ENCODE results near the gene KCNJ4.
A peak's percentile ranks its signal among the peaks of the same experiment; 100 is the strongest.

The KCNJ4 gene

DNA sequence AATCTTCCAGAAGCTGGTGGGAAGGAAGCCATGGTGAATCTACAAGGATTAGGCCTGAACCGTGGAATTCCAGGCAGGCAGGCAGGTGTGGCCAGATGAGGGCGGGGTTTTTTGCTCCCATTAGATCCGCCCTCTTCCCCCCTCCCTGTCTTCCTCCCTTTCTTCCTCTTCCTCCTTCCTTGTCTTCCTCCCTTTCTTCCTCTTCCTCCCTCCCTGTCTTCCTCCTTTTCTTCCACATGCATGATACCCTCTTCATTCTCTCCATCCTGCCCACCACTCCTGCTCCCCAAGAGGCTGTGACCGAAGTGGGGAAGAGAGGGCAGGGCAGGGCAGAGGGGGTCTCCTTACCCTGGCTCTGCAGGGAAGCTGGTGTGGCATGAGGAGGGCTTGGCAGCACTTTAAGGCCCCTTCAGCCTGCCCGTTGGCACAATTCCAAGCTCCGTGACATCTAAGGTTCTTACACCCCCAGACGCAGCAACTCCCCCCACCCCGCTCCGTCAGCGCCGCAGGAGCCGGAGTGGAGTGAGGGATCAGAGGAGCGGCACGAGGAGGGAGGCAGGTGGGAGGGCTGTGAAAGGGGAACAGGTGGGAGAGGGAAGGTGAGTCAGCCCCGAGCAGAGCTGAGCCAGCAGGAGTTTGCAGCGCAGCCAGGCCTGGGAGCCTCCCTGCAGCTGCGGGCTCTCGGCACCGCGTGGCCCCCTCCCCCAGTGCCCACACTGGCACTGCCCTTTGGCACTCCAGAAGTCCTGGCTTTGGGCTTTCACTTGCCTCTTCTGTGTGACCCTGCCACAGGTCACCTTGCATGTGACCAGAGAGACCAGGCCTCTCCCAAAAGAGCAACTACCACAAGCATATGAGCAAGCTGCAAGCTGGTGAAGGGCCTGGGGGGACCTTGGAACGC lies 32.1 kb downstream of the KCNJ4 start:
- Histone ChIP-seq H3K9me3 (ENCODE audit: control insufficient read depth, insufficient read depth, low read length) (no peaks in the 10 kb centered on the region), H3K9ac (ENCODE audit: low read depth, low read length) (peak overlapping the region; percentile 32; the same call in 1 of the 2 replicates), H3K36me3 (ENCODE audit: insufficient read depth, low read length) (no peaks in the 10 kb centered on the region), H3K4me1 (ENCODE audit: insufficient read depth, low read length) (peaks cover 24% of the 10 kb centered on the region)

DNA sequence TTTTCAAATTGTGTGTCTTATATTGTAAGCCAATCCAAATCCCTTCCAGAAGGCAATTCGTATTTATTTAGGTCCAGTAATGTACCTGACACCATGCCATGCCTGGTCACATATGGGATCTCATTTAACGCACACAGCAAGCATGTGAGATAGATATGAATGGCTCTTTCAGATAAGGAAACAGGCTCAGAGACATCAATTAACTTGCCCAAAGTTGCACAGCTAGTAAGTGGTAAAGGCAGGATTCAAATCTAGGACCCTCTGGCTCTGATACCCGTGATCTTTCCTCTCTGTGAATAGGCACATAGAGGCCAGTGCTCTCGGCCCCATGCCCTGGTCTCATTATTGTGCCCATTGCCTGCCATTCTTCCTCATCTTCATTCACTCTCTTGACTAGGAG lies 34.3 kb downstream of the KCNJ4 start:
- no peaks in the 10 kb centered on the region for H3K36me3 ChIP-seq (ENCODE audit: insufficient read depth, low read length)
- no peak overlapping the region for H3K9ac ChIP-seq (ENCODE audit: low read depth, low read length)
- H3K4me1 ChIP-seq (ENCODE audit: insufficient read depth, low read length), result peaks cover 24% of the 10 kb centered on the region
- no peaks in the 10 kb centered on the region for H3K9me3 ChIP-seq (ENCODE audit: control insufficient read depth, insufficient read depth, low read length)

DNA sequence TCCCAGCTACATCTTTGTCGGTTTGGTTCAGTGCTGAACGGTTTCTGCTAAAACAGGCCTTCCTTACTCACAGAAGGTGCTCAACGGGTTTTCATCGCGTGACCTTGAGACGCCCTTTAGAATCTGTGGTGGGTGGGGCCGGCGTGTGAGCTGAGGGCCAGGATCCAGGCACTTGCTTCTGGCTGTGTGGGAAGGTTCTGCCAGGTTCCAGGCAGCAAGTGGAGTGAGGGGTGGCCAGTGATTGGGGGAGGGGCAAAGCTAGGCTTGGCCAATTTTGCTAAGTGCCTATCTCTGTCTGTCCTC lies 35.2 kb downstream of the KCNJ4 start:
- peaks cover 24% of the 10 kb centered on the region for H3K4me1 ChIP-seq (ENCODE audit: insufficient read depth, low read length)
- H3K9ac ChIP-seq (ENCODE audit: low read depth, low read length), result no peak overlapping the region
- H3K36me3 ChIP-seq (ENCODE audit: insufficient read depth, low read length), result no peaks in the 10 kb centered on the region
- no peaks in the 10 kb centered on the region for H3K9me3 ChIP-seq (ENCODE audit: control insufficient read depth, insufficient read depth, low read length)

DNA sequence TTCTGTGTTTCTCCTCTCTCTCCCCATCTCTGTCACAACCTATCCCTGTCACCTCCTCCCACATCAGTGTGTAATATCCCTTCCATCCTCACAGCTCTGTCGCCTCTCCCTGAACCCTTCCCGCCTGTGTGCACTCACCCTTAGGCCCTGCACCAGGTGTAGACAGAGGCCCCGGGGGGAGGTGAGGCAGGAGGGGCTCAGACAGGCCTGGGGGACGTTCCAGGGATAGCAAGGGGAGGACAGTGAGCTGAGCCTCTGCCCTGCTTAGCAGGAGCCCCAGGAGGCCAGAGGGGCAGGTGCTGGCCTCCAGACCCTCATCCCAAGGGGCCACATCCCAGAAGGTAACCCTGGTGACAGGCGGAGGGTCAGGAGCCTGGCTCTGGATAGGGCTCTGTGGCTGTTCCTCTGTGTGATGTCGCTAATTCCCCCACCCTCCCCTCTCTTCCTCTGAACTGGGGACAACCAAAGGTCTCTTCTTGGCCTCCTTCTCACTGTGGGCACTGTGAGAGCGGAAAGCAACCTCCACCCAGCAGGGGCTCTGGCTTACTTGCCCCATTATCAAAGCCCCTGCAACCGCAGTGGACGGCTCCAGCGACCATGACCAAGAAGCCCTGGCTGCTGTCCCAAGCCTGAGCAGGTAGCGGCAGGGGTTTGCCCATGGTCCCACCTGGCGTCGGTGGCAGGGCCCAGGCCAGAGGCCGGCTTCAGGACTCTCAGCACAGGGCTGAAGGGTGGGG lies 35.7 kb downstream of the KCNJ4 start:
- Histone ChIP-seq H3K4me1 (ENCODE audit: insufficient read depth, low read length) (peaks cover 19% of the 10 kb centered on the region), H3K9ac (ENCODE audit: low read depth, low read length) (no peak overlapping the region), H3K36me3 (ENCODE audit: insufficient read depth, low read length) (no peaks in the 10 kb centered on the region), H3K9me3 (ENCODE audit: control insufficient read depth, insufficient read depth, low read length) (no peaks in the 10 kb centered on the region)

DNA sequence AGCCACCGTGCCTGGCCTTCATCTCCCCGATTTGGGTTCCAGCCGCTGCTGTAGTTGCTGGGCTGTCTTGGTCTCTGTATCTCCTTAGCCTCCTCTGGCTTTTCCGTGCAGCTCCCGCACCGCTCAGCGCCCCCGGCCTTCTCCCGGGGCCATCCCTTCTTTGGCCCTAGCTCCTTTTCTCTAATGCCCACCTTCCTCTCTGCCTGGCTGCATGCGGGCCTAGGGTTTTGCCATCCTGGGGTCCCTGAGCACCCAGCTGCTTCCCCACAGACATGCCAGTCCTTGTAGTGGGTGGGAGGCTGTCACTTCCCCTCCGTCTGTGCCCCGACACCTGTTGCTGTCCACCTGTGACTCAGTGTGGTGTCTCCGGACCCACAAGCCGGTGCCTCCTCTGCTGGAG lies 36.4 kb downstream of the KCNJ4 start:
- H3K9me3 ChIP-seq (ENCODE audit: control insufficient read depth, insufficient read depth, low read length), result no peaks in the 10 kb centered on the region
- H3K36me3 ChIP-seq (ENCODE audit: insufficient read depth, low read length), result no peaks in the 10 kb centered on the region
- H3K4me1 ChIP-seq (ENCODE audit: insufficient read depth, low read length), result peaks cover 12% of the 10 kb centered on the region
- no peak overlapping the region for H3K9ac ChIP-seq (ENCODE audit: low read depth, low read length)

DNA sequence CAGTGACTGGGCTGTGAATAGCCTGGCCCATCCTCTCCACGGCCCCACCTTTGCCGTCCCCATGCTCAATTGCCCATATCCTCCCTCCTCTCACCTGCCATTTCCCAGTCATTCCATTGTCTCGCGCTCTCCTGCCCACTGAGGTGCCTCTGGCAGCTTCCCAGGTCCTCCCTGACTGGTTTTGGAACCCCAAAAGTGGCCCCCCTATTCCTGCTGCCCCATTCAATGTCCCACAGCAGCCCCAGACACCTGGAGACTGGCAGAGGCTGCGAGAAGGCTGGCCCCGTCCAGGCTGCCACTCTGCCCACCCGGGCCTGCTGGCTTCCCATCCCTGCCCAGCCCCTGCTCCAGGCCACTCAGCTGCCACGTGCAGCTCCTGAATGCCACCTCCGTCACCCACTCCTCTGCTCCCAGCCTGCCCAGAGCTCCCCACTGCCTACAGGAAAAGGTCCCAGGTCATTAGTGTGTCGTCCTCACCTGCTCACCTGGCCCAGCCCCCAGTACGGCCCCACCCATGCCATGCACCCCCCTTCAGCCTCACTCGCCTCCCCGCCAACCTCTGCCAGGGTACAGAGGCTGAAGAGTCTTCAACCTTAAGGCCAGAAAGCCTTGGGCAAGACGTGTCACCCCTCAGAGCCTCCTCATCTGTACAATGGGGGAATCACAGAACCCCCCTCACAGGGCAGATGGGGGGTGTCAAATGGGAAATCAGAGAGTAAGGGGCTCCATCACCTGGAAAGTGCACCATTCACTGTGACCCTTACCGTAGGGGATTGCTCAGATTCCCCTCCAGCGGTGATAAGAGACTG lies 37.5 kb downstream of the KCNJ4 start:
- Histone ChIP-seq H3K9ac (ENCODE audit: low read depth, low read length) (no peak overlapping the region), H3K36me3 (ENCODE audit: insufficient read depth, low read length) (no peaks in the 10 kb centered on the region), H3K4me1 (ENCODE audit: insufficient read depth, low read length) (peaks cover 4% of the 10 kb centered on the region; the same call in 1 of the 2 replicates), H3K9me3 (ENCODE audit: control insufficient read depth, insufficient read depth, low read length) (no peaks in the 10 kb centered on the region)

DNA sequence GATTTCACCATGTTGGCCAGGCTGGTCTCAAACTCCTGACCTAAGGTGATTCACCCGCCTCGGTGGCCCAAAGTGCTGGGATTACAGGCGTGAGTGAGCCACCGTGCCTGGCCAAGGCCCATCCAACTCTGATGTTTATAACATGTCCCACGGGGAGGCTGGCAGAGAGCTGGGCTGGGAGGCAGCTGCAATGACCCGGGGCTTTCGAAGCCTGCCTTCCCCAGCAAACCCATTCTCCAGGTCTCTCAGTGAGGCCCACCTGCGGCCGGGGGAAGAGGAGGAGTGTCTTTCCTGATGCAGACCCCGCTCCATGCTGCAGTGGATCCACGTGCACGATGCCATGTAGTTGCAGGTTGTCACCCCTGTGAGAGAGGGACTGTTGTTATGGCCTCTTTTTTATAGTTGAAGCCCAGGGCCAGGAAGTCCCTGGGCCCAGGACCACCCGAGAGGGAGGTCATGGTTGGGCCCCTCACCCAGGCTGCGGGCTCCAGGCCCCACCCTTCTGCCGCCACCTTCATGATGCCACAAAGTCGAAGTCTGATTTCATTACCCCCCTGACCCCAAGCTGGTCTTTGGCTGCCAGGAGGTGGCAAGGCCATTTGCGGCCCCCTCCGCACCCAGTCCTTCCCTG lies 38.3 kb downstream of the KCNJ4 start:
- H3K4me1 ChIP-seq (ENCODE audit: insufficient read depth, low read length), result peaks cover 4% of the 10 kb centered on the region; the same call in 1 of the 2 replicates
- no peaks in the 10 kb centered on the region for H3K36me3 ChIP-seq (ENCODE audit: insufficient read depth, low read length)
- no peaks in the 10 kb centered on the region for H3K9me3 ChIP-seq (ENCODE audit: control insufficient read depth, insufficient read depth, low read length)
- H3K9ac ChIP-seq (ENCODE audit: low read depth, low read length), result no peak overlapping the region

DNA sequence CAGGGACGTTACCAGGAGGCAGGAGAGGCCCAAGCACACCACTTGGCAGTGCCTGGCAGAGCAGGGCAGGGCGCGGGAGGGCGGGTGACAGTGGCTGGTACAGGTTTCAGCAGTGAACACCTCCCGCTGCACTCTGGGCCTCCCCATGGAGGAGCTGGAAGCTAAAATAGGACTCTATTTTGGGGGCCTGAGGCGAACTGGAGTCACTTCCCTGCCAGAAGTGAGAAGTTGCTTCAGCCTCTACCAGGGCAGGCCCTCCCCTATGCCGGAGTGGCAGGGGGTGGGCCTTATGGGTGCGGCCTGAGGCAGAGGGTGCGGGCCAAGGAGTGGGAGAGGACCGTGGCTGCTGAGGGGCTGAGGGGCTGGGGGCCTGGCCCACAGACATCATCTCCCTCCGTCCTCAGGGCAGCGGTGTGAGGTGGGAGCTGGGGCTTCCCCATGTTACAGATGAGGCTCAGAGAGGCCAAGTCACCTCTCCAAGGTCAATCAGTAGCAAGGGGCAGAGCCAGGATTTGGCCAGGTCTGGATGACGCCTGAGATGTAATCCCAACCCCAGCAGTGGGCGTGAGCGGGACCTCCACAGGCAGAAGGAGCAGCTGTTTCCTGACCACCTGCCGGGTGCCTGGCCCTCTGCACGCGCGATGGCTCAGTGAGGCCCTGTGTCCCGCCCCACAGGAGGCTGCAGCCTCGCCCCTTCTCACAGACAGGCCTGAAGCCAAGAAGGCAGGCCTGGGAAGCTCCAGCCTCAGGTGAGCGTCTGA lies 39.3 kb downstream of the KCNJ4 start:
- no peaks in the 10 kb centered on the region for H3K36me3 ChIP-seq (ENCODE audit: insufficient read depth, low read length)
- H3K9ac ChIP-seq (ENCODE audit: low read depth, low read length), result no peak overlapping the region
- H3K4me1 ChIP-seq (ENCODE audit: insufficient read depth, low read length), result peaks cover 4% of the 10 kb centered on the region; the same call in 1 of the 2 replicates
- no peaks in the 10 kb centered on the region for H3K9me3 ChIP-seq (ENCODE audit: control insufficient read depth, insufficient read depth, low read length)

DNA sequence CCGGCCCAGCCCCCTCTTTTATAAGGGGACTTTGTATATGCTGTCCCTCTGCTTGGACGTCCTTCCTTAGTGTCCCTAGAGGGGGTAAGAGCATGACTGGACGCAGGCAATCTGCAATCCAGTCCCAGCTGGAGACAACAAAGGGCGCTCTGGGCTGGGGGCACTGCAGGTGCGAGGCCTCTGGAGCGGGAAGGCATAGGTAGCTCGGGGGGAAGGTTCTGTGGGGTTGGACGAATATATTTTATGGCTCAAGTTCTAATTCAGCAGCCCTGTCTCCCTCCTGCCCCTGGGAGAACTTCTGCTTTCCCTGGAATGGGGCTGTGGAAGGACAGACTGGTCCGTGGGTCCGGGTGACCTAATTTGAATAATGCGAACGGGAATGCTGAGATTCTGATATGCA lies 40.0 kb downstream of the KCNJ4 start:
- Histone ChIP-seq H3K9ac (ENCODE audit: low read depth, low read length) (no peak overlapping the region), H3K9me3 (ENCODE audit: control insufficient read depth, insufficient read depth, low read length) (no peaks in the 10 kb centered on the region), H3K36me3 (ENCODE audit: insufficient read depth, low read length) (no peaks in the 10 kb centered on the region), H3K4me1 (ENCODE audit: insufficient read depth, low read length) (peaks cover 3% of the 10 kb centered on the region; the same call in 1 of the 2 replicates)

DNA sequence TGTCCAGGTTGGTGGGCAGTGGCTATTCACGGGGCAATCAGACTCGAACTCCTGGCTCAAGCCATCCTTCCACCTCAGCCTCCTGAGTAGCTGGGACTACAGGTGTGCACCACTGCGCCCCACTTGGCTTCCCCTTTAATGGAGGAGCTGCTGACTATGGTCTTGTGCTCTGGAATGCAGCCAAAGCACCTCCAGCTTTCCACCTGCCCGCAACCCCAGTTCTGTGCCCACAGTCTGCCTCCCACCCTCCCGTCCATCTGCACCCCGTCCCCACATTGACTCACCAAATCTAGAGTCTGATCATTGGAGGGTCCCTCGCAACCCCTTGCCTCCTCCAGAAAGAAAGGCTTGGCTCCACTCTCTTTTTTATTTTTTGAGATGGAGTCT lies 41.0 kb downstream of the KCNJ4 start:
- Histone ChIP-seq H3K4me1 (ENCODE audit: insufficient read depth, low read length) (no peaks in the 10 kb centered on the region; the same call in 1 of the 2 replicates), H3K9ac (ENCODE audit: low read depth, low read length) (no peak overlapping the region), H3K36me3 (ENCODE audit: insufficient read depth, low read length) (no peaks in the 10 kb centered on the region), H3K9me3 (ENCODE audit: control insufficient read depth, insufficient read depth, low read length) (no peaks in the 10 kb centered on the region)

DNA sequence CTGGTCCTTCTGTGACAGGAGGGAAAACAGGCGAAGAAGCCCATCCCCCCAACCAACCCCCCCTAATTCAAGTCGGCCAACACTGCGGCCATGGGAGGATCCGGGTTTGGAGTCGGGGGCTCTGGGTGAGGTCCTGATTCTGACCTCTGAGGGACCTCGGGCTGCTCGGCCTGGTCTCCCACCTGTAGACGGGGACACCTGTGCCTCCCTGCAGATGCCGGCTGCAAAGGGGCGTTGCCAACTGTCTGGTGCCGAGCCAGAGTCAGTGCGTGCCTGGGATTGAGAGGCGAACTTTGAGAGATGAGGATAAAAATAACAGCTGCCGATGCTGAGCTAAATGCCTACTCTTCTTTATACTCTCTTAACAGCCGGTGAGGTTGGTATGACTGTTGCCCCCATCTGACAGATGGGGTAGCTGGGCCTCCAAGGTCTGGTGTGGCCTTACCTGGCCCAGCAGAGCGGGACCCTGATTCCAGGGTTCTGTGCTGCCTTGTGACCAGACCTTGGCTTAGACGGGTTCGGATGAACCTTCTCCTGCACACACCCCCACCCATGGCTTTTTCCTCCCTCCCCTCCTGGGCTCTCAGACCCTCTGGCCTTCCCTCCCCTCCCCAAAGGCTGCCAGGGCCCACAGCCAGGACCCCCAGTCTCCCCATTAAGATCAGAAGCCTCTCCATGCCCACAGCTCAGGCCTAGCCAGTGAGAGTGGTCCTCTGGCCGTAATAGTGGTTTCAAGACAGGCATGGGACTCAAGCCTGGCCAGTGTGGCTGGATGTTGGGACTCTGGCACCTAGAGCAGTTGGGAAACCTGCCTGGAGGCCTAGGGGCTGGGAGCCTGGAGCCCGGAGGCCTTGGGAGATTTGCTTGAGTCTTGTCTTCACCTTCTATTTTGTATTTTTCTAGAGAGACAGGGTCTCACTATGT lies 41.7 kb downstream of the KCNJ4 start:
- Histone ChIP-seq H3K9ac (ENCODE audit: low read depth, low read length) (peak overlapping the region; percentile 48; the same call in 1 of the 2 replicates), H3K36me3 (ENCODE audit: insufficient read depth, low read length) (no peaks in the 10 kb centered on the region), H3K4me1 (ENCODE audit: insufficient read depth, low read length) (no peaks in the 10 kb centered on the region; the same call in 1 of the 2 replicates), H3K9me3 (ENCODE audit: control insufficient read depth, insufficient read depth, low read length) (no peaks in the 10 kb centered on the region)

DNA sequence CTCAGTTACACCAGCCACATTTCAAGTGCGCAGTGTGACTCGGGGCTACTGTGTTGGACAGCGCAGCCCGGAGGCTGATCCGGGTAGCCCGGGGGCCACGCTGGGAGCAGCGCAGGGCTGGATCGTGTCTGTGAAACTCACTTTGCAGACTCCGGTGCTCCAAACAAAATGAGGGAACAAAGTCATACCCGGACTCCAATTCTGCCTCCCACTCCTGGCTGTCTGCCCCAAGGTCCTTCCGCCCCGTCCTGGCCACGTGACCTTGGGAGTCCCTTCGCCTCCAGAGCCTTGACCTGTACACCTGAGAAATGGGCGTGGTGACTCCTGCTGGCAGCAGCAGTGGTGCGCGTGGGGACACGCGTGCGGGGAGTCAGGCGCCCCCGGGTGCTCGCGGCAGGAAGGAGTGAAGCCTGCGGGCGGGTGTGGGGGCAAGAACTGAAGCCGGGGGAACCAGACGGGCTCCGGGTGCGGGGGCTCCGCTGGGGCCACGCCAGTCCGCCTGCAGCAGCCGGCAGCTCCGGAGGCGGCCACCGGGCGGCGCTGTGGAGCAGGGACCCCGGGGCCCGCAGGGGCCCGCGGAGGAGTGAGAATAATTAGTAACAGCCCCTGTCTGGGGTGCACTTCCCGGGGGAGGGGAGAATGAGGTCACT lies 42.4 kb downstream of the KCNJ4 start:
- no peaks in the 10 kb centered on the region; the same call in 1 of the 2 replicates for H3K4me1 ChIP-seq (ENCODE audit: insufficient read depth, low read length)

More for the DNA sequence above, 42.4 kb downstream of the KCNJ4 start:
- Histone ChIP-seq H3K9me3 (ENCODE audit: control insufficient read depth, insufficient read depth, low read length) (no peaks in the 10 kb centered on the region), H3K9ac (ENCODE audit: low read depth, low read length) (peak overlapping the region; percentile 48; the same call in 1 of the 2 replicates), H3K36me3 (ENCODE audit: insufficient read depth, low read length) (no peaks in the 10 kb centered on the region)

Measured in ES-I3 (cell line).